BJ (cell line): ENCODE results near the gene BHMT2. TPM values are rescaled to one million over a fixed set of nuclear protein-coding genes. Genes with fewer than 3 reads are reported as not detected.

Experiments used
- CTCF ChIA-PET: fragments of 350-600 bp; formaldehyde crosslinking; extraction: SDS; loops from one replicate; lab custom pipeline; 2021; ENCODE audit warnings: antibody characterized with exemption, inconsistent platforms; lab: Yijun Ruan, JAX
- POLR2A ChIA-PET: fragments of 300-600 bp; sonication (Branson Sonifier 250); formaldehyde crosslinking; extraction: SDS; loops from one replicate; lab custom pipeline; 2021; ENCODE audit warnings: antibody characterized with exemption; lab: Charles Lee
- DNase-seq: peaks from one replicate; pipeline ENCODE4 v3.0.0-alpha.2; 2011; ENCODE audit warnings: low read depth
- H3K27me3 ChIP-seq: 2 replicates; pipeline ENCODE4 v1.6.0; 2011; ENCODE audit warnings: low read length; ENCODE audit not compliant: control insufficient read depth, insufficient read depth
- H3K36me3 ChIP-seq: 2 replicates; pipeline ENCODE4 v1.5.1; 2011; ENCODE audit warnings: low read length; ENCODE audit not compliant: control insufficient read depth, insufficient read depth
- H3K4me3 ChIP-seq: 2 replicates; pipeline ENCODE4 v1.5.1; 2011; ENCODE audit warnings: low read depth, mild to moderate bottlenecking, control low read depth, low read length
- CTCF ChIP-seq: IDR thresholded peaks from 2 replicates; pipeline ENCODE4 v1.5.1; 2011; ENCODE audit warnings: low read depth, mild to moderate bottlenecking, control low read depth, inconsistent platforms, low read length, moderate library complexity; ENCODE audit not compliant: insufficient read depth
- polyA plus RNA-seq: library from polyadenylated mRNA; depleted of rRNA; stranded (reverse); fragments of >200 nt; gene quantifications from 2 replicates; pipeline ENCODE4 v1.2.3, GENCODE V29; 2011

BHMT2 gene
- polyA plus RNA-seq, 1 experiment, result 11.5 TPM

- POLR2A ChIA-PET, result no interaction called here
- CTCF ChIA-PET, result interaction anchor here (0.7 kb wide), 1 partner anchor 100 kb away, joined by 3 read pairs; no protein-coding TSS in a partner anchor
- no peaks in the 10 kb centered on the region for H3K36me3 ChIP-seq
- no peak for TF ChIP-seq CTCF
- H3K27me3 ChIP-seq, result no peaks in the 10 kb centered on the region
- no peak overlapping the region for H3K4me3 ChIP-seq
- DNase-seq, result no peak
Observed at GRCh38 chr5:79032031-79032695, 37.4 kb upstream of the BHMT2 start.

- H3K27me3 ChIP-seq, result no peaks in the 10 kb centered on the region
- H3K4me3 ChIP-seq, result no peak overlapping the region
- TF ChIP-seq CTCF, result no peak
- POLR2A ChIA-PET, result no interaction called here
- CTCF ChIA-PET, result interaction anchor here (0.7 to 1.4 kb wide), 3 partner anchors 10 to 99 kb away, joined by 3 to 4 read pairs (median 3); no protein-coding TSS in a partner anchor
- H3K36me3 ChIP-seq, result no peaks in the 10 kb centered on the region
- no peak for DNase-seq
Observed at GRCh38 chr5:79032782-79033181, 36.8 kb upstream of the BHMT2 start.

- ChIA-PET POLR2A (no interaction called here), CTCF (interaction anchor here (3.0 kb wide), 1 partner anchor 10 kb away, joined by 20 read pairs; no protein-coding TSS in a partner anchor)
- no peak for TF ChIP-seq CTCF
- Histone ChIP-seq H3K4me3 (no peak overlapping the region), H3K27me3 (no peaks in the 10 kb centered on the region), H3K36me3 (no peaks in the 10 kb centered on the region)
- DNase-seq, result no peak
Observed at GRCh38 chr5:79035237-79035636, 34.3 kb upstream of the BHMT2 start.

GRCh38 chr5:79036769-79037168 is 32.8 kb upstream of the BHMT2 start:
- no peak for DNase-seq
- no peaks in the 10 kb centered on the region for H3K36me3 ChIP-seq
- no peak overlapping the region for H3K4me3 ChIP-seq
- TF ChIP-seq CTCF, result no peak
- H3K27me3 ChIP-seq, result no peaks in the 10 kb centered on the region
- POLR2A ChIA-PET, result no interaction called here
- CTCF ChIA-PET, result no interaction called here

GRCh38 chr5:79042188-79042587 is 27.4 kb upstream of the BHMT2 start:
- no peak overlapping the region for H3K4me3 ChIP-seq
- TF ChIP-seq CTCF, result no peak
- H3K27me3 ChIP-seq, result no peaks in the 10 kb centered on the region; the same call in 1 of the 2 replicates
- DNase-seq, result no peak
- CTCF ChIA-PET, result interaction anchor here (1.2 to 2.1 kb wide), 3 partner anchors 12 to 92 kb away, joined by 6 to 10 read pairs (median 6); no protein-coding TSS in a partner anchor
- no peaks in the 10 kb centered on the region for H3K36me3 ChIP-seq
- POLR2A ChIA-PET, result no interaction called here
